ENCODE measurements around the gene TUBGCP2. TPM values are rescaled to one million over a fixed set of nuclear protein-coding genes. Genes with fewer than 3 reads are reported as not detected.
A peak's percentile ranks its signal among the peaks of the same experiment; 100 is the strongest.

TUBGCP2 gene
- total and polyA plus RNA-seq, 9 of the 15 experiments (the other 6 are each of a cell fraction or from before 2014, with no cell fraction given), result 4.3 to 56.6 (median 28.4) TPM

- TF ChIP-seq FOS (IDR thresholded peaks at IDR 0.05; ENCODE audit: extremely low read depth, insufficient read length) (no peak), POLR2A (conservative IDR thresholded peaks at IDR 0.05) (peak; percentile 18; the same call in 1 of the 2 replicates), PHF20 (IDR thresholded peaks at IDR 0.05; ENCODE audit: partially characterized antibody) (no peak), NCOR1 (IDR thresholded peaks at IDR 0.05) (no peak), ZFX (CRISPR knock-in tag; IDR thresholded peaks at IDR 0.05) (peak; percentile 54), ZNF347 (CRISPR knock-in tag; IDR thresholded peaks at IDR 0.05; ENCODE audit: low read depth) (no peak), SETDB1 (IDR thresholded peaks at IDR 0.05; ENCODE audit: low read length) (no peak), ZNF436 (CRISPR knock-in tag; IDR thresholded peaks at IDR 0.05) (no peak), HMGN3 (IDR thresholded peaks at IDR 0.05; ENCODE audit: borderline replicate concordance, extremely low read depth, insufficient read length, low read depth, low read length) (peak; percentile 7), ZNF311 (CRISPR knock-in tag; IDR thresholded peaks at IDR 0.05) (no peak), MIER1 (IDR thresholded peaks at IDR 0.05; ENCODE audit: low read depth) (no peak), ATF4 (CRISPR knock-in tag; IDR thresholded peaks at IDR 0.05) (no peak), CCNT2 (IDR thresholded peaks at IDR 0.05; ENCODE audit: borderline replicate concordance, extremely low read depth, insufficient read length, low read depth, low read length) (peak; percentile 15), NRF1 (conservative IDR thresholded peaks at IDR 0.05 in 1 of 2, IDR thresholded peaks at IDR 0.05 in 1 of 2) (no peak), MBD2 (IDR thresholded peaks at IDR 0.05; ENCODE audit: borderline replicate concordance, low read depth) (0 out of 2 replicates have a peak, but pooled peaks have one; percentile 26), ZNF76 (CRISPR knock-in tag; IDR thresholded peaks at IDR 0.05; ENCODE audit: borderline replicate concordance) (no peak), NUFIP1 (IDR thresholded peaks at IDR 0.05; ENCODE audit: partially characterized antibody) (no peak), E2F3 (CRISPR knock-in tag; IDR thresholded peaks at IDR 0.05) (no peak), RBFOX2 (IDR thresholded peaks at IDR 0.05; ENCODE audit: low read depth, low read length) (peak; percentile 62), MLX (CRISPR knock-in tag; conservative IDR thresholded peaks at IDR 0.05) (no peak), ZNF584 (CRISPR knock-in tag; IDR thresholded peaks at IDR 0.05; ENCODE audit: low read depth) (no peak), ZFP36 (IDR thresholded peaks at IDR 0.05; ENCODE audit: low read depth, low read length, partially characterized antibody) (peak; percentile 19), MYC (IDR thresholded peaks at IDR 0.05; ENCODE audit: low read depth, low read length) (peak; percentile 59), MYC (CRISPR knock-in tag; IDR thresholded peaks at IDR 0.05; ENCODE audit: borderline replicate concordance, low read depth) (no peak), MXI1 (IDR thresholded peaks at IDR 0.05; ENCODE audit: low read depth, low read length) (no peak), CAMTA2 (CRISPR knock-in tag; conservative IDR thresholded peaks at IDR 0.05) (no peak), ZBTB12 (CRISPR knock-in tag; IDR thresholded peaks at IDR 0.05) (no peak), RFX1 (IDR thresholded peaks at IDR 0.05) (no peak)
Measured at GRCh38 chr10:133261726-133262325, 46.8 kb downstream of the TUBGCP2 start (continued).
